HG02798 (cell line): ENCODE data around the gene GALNT14.

Experiments
- ATAC-seq: cut with Tn5 transposase; IDR thresholded peaks from one replicate; pipeline ENCODE4 v1.9.1; 2021; ENCODE audit warnings: mild to moderate bottlenecking; ENCODE audit not compliant: unreplicated experiment, poor library complexity

The GALNT14 gene

DNA sequence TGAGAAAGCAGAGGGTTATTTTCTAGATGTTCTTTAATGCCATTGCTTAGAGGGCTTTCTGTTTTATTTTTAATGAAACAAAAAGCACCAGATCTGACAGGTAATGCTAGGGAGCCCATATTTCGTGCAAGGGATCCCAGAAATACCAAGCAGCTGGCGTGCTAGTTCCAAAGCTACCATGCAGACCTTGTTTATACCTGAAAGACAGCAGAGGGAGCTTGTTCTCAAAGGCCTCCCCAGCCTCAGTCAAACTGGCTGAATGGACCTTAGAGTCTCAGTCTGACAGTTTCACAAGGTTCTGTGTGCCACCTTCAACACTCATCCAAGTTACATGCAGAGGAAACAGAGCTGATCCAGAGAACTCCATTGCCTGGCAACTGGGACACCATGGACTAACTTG, 48.6 kb downstream of the GALNT14 start:
- ATAC-seq: no peak

DNA sequence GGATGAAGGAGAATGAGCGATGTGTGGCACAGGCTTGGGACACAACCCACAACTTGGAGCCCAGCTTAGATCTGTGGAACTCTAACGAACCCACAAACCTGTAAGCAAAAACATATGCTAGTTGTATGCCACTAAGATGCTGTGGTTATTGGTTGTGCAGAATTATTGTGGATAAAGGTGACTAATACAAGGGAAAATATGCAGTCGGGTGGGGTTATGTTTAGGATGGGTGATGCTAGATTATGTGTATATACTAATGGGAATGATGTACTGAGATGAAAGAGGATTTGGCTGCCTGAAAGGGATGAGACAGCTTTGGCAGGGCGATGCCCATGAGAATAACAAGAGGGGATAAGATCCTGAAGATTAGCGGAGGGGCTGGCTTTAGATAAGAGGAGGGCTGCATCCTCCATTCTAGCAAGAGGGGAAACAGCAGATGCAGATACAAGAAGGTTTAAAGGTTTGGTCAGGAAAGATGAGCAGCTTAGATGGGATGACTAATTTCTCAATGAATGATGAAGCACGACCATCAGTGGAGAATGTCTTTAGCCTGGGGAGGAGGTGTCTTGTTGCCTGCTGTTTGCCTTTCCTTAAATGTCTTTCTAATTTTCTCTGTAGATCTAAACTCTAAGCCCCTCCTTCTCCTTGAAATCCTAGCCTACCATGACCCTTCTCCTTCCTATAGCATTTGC, 49.6 kb downstream of the GALNT14 start:
- no peak for ATAC-seq

GRCh38 chr2:31087491-31087890, 50.7 kb downstream of the GALNT14 start:
- no peak for ATAC-seq

GRCh38 chr2:31086590-31086989, 51.6 kb downstream of the GALNT14 start:
- ATAC-seq: no peak

DNA sequence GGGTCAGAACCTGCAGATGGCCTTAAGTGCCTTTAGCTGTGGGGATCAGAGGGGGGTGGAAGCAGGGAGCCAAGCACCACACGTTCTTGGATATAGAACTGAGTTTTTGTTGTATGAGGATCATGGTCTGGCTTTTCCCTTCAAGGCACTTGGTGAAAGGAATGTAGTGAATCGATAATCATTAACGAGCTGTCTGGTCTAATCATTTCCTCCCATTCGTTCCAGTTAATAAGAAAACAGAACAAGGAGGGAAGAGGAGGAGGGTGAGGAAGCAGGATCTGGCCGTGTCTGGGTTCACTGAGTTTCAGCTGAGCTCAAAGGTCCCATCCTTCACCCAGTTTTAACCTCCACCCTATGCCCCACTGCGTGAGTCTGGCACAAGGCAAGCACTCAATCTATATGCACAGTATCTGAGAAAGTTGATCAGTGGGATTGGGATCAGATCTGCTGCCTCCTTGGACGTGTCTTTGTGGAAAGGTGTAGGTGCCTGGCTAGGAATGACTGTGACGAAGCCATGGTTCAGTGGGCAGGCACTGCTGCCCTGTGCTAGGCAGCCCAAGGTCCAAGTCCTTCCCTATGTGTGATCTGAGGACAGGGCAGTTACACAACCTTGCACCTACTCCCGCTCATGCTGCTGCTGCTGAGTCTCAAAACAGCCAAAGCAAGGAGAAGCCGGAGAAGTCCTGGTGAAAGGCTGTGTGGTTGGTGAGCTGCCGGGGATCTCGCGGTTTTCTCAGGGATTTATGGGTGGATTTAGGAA, 54.8 kb downstream of the GALNT14 start:
- ATAC-seq: no peak

DNA sequence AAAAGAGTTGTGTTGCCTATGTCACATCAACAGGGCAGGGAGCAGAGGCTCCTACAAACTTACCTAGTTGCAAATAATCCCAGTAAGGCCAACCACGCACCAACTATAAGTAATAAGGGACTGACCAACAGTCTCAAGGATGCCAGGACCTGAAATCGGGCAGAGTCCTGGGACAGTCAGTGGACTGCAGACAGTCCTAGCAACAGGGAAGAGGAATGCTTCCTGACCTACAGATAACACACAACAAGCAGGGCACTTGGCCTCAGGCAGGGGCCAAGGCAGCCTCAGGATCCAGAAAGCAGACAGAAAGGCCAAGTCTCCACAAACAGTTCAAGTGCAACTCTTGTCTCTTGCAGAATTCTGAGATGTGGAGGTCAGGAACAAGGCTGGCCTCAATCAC, 56.2 kb downstream of the GALNT14 start:
- no peak for ATAC-seq

- ATAC-seq: no peak
Measured at GRCh38 chr2:31081492-31081891, 56.7 kb downstream of the GALNT14 start.

GRCh38 chr2:31080361-31080760, 57.9 kb downstream of the GALNT14 start:
- no peak for ATAC-seq

GRCh38 chr2:31079665-31080064, 58.6 kb downstream of the GALNT14 start:
- no peak for ATAC-seq

DNA sequence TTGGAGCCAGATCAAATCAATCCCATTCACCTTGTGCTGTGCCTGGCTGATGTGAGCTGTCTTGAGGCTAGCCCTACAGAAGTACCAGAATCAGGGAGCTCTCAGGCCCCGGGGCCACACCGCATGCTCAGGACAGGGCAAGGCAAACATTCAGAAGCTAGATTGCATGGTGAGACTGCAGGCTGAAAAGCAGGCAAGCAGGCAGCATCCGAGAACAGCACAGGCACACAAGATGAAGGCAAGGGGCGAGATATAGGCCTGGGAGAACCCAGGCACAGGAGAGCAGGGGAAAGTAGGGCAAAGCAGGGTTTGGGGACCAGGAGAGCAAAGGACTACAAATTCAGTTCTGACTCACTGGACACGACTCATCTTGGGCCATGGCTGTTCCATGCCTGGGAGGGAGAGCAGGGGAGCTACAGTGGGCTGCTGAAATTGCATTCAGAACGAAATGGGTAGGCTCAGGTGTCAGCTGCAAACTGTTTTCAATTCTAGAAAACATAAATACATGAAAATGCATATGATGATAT, 59.6 kb downstream of the GALNT14 start:
- no peak for ATAC-seq

GRCh38 chr2:31078011-31078410, 60.2 kb downstream of the GALNT14 start:
- ATAC-seq: no peak

DNA sequence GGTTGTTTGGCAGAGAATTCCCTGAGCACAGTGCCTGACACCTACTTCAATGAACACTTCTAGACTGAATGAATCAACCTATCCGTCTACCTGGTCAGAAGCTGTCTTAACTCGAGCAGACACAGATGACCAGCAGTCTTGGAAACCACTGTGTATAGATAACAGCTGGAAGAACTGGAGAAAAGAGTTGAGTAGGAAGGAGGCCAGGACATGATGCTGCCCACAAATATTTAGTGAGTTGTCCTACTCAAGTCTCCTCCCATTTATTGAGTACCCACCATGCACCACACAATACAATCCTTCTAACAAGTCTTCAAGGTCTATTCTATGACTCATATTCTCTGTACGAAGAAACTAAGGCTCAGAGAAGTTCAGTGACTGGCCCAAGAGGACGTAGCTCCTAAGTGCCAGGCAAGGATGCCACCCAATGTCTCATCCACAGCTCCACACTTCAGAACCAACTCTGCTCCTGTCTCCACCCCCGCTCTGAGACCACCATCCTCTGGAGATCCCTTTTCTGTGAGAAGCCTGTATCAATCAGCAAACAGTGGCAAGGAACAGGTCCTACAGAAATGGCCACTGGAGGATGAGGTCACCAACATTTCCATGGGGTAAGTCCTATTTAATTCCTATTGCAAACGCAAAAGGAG, 62.2 kb downstream of the GALNT14 start:
- ATAC-seq: no peak

- no peak for ATAC-seq
Measured at GRCh38 chr2:31075431-31075830, 62.8 kb downstream of the GALNT14 start.

DNA sequence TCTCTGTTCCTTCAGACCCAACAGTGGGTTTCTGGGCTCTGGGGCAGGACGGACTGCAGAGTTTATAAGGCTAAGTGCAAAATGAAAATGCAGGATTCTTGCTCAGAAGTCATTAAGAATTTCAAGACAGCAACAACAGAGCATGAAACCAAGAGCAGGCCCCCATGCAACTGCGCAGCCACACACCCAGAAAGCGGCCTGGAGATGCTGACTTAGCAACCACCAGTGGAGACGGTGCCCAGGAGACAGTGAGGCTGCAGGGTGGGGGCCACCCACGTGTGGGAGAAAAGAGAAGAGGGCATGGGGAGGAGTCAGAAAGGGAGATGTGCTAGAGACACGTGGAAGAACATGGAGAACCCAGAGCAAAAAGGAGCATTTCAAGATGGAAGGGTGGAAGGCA, 66.5 kb downstream of the GALNT14 start:
- no peak for ATAC-seq

- ATAC-seq: no peak
Measured at GRCh38 chr2:31070339-31071125, 67.7 kb downstream of the GALNT14 start.

GRCh38 chr2:31069643-31070325, 68.5 kb downstream of the GALNT14 start:
- ATAC-seq: no peak

GRCh38 chr2:31067259-31067658, 71.0 kb downstream of the GALNT14 start:
- no peak for ATAC-seq

DNA sequence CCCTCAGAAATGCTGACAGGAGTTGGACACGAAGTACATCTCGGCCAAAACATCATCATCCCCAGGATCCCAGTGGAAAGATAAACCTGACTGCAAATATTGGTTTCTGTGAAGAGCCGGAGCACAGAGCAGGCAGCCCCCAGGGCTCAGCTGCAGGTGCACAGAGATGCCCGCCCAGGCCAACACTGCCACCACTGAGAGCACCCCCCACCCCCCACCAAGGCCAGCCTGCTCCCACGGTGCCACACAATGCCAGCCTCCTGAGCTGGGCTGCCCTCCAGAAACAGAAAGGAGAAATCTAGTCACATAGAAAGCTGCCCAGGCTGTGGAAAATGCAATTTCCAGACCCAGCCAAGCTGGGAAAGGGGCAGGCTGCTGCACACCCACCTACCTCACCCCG, 71.7 kb downstream of the GALNT14 start:
- no peak for ATAC-seq

DNA sequence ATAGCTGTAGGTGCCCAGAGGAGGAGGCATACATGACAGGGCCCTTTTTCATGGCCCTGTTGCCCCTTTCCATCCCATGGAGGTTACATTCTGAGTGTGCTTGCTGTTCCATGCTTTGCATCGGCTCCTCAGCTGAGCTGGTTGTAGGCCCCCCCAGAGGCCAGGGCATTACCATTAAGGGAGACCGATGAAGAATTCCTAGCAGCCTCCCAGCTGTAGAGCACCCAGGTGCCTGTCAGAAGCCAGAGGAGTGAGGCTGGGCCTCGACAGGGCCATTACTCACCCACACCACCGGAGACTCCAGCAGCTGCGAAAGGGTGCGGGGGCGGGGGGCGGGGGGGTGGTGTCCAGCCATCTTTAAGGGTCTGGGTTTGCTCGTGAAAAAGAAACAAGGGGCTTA, 72.2 kb downstream of the GALNT14 start:
- ATAC-seq: no peak

- ATAC-seq: no peak
Measured at GRCh38 chr2:31065356-31065755, 72.9 kb downstream of the GALNT14 start.
